HepG2 (cell line): ENCODE results near the gene PLCB1. TPM values are rescaled to one million over a fixed set of nuclear protein-coding genes. Genes with fewer than 3 reads are reported as not detected.
A peak's percentile ranks its signal among the peaks of the same experiment; 100 is the strongest.

Experiments
- AGO1 ChIP-seq: fragments of 200-400 bp; formaldehyde crosslinking; IDR thresholded peaks from 2 replicates; pipeline ENCODE4 v1.6.1; 2017; ENCODE audit warnings: mild to moderate bottlenecking, low read depth, low read length, moderate library complexity; ENCODE audit not compliant: poor library complexity, severe bottlenecking
- ATRX ChIP-seq: sonication (generic); formaldehyde crosslinking; IDR thresholded peaks from 2 replicates; pipeline ENCODE4 v1.4.0; 2020; ENCODE audit warnings: missing genetic modification reagents, borderline replicate concordance
- DPF2 ChIP-seq: sonication (generic); formaldehyde crosslinking; IDR thresholded peaks from 2 replicates; pipeline ENCODE4 v1.4.0; 2020; ENCODE audit warnings: mild to moderate bottlenecking, low read depth, missing genetic modification reagents, borderline replicate concordance
- ELF1 ChIP-seq: sonication (generic); formaldehyde crosslinking; IDR thresholded peaks from 2 replicates; pipeline ENCODE4 v1.4.0; 2020; ENCODE audit warnings: missing genetic modification reagents
- GPN1 ChIP-seq: sonication (generic); formaldehyde crosslinking; IDR thresholded peaks from 2 replicates; pipeline ENCODE4 v1.5.1; 2020; ENCODE audit warnings: missing genetic modification reagents, borderline replicate concordance
- JUNB ChIP-seq: sonication (generic); formaldehyde crosslinking; IDR thresholded peaks from 2 replicates; pipeline ENCODE4 v1.8.0; 2022; ENCODE audit warnings: missing genetic modification reagents, mild to moderate bottlenecking, borderline replicate concordance
- MEIS1 ChIP-seq: sonication (generic); formaldehyde crosslinking; IDR thresholded peaks from 2 replicates; pipeline ENCODE4 v1.9.0; 2021; ENCODE audit warnings: mild to moderate bottlenecking, missing genetic modification reagents, moderate library complexity, borderline replicate concordance
- SAP130 ChIP-seq: IDR thresholded peaks from 2 replicates; pipeline ENCODE4 v1.6.1; 2016; ENCODE audit warnings: low read depth
- SNAPC2 ChIP-seq: sonication (generic); formaldehyde crosslinking; IDR thresholded peaks from 2 replicates; pipeline ENCODE4 v1.8.1; 2022; ENCODE audit warnings: mild to moderate bottlenecking, missing genetic modification reagents
- ZBTB21 ChIP-seq: sonication (generic); formaldehyde crosslinking; IDR thresholded peaks from 2 replicates; pipeline ENCODE4 v1.4.0; 2020; ENCODE audit warnings: missing genetic modification reagents
- ZNF224 ChIP-seq: sonication (generic); formaldehyde crosslinking; IDR thresholded peaks from 2 replicates; pipeline ENCODE4 v1.5.0; 2020; ENCODE audit warnings: mild to moderate bottlenecking, missing genetic modification reagents
- ZNF576 ChIP-seq: sonication (generic); formaldehyde crosslinking; IDR thresholded peaks from 2 replicates; pipeline ENCODE4 v1.4.0; 2020; ENCODE audit warnings: mild to moderate bottlenecking, missing genetic modification reagents
- ZNF652 ChIP-seq: IDR thresholded peaks from 2 replicates; pipeline ENCODE4 v1.6.1; 2016; ENCODE audit warnings: low read depth, borderline replicate concordance
- polyA plus RNA-seq, 8 experiments: library from polyadenylated mRNA; depleted of rRNA in 3 of 8; stranded (reverse) in 7 of 8; unstranded in 1 of 8; fragments of >200 nt; fragmentation: Illumina TruSeq in 4 of 8; extraction: Trizol in 4 of 8; gene quantifications; 2 replicates each; pipeline versions ENCODE4 v1.2.1 to v1.2.3, GENCODE V29; 2011 to 2016; ENCODE audit warnings: low read depth in 4 of 8, missing spikeins in 1 of 8, mixed read lengths in 1 of 8; ENCODE audit not compliant: insufficient read depth in 1 of 8
- total RNA-seq, 5 experiments: library from RNA; depleted of rRNA; stranded (reverse); fragments of >200 nt; fragmentation: Illumina TruSeq; extraction: Trizol; gene quantifications; 2 replicates each; pipeline ENCODE4 v1.2.3, GENCODE V29; 2016; ENCODE audit warnings: low read depth in 1 of 5
- TF ChIP-seq, protein P1 (sequence below): sonication (generic); formaldehyde crosslinking; IDR thresholded peaks from 2 replicates; pipeline ENCODE4 v1.4.0; 2020; ENCODE audit warnings: missing genetic modification reagents, mild to moderate bottlenecking, borderline replicate concordance

PLCB1 gene
- total and polyA plus RNA-seq, 2 of the 13 experiments (the other 11 are each of a cell fraction or from before 2014, with no cell fraction given): 42.4 to 55.9 TPM

GRCh38 chr20:8250539-8251200, 118.6 kb downstream of the PLCB1 start (continued):
- TF ChIP-seq AGO1: no peak
- TF ChIP-seq JUNB (CRISPR knock-in tag): no peak; the same call in 1 of the 2 replicates
- peak; percentile 93 for TF ChIP-seq MEIS1 (CRISPR knock-in tag)
- TF ChIP-seq SAP130 (CRISPR knock-in tag): peak; percentile 89
- TF ChIP-seq ZNF224 (CRISPR knock-in tag): no peak
- TF ChIP-seq DPF2: peak; percentile 97
- peak; percentile 49; the same call in 1 of the 2 replicates for TF ChIP-seq ELF1 (CRISPR knock-in tag)
- TF ChIP-seq ZNF576: no peak
- peak; percentile 56; the same call in 1 of the 2 replicates for TF ChIP-seq ZNF652 (CRISPR knock-in tag)
- no peak for TF ChIP-seq GPN1 (CRISPR knock-in tag)
- peak; percentile 55; the same call in 1 of the 2 replicates for TF ChIP-seq ZBTB21 (CRISPR knock-in tag)
- TF ChIP-seq ATRX: no peak
- TF ChIP-seq, protein P1, sequence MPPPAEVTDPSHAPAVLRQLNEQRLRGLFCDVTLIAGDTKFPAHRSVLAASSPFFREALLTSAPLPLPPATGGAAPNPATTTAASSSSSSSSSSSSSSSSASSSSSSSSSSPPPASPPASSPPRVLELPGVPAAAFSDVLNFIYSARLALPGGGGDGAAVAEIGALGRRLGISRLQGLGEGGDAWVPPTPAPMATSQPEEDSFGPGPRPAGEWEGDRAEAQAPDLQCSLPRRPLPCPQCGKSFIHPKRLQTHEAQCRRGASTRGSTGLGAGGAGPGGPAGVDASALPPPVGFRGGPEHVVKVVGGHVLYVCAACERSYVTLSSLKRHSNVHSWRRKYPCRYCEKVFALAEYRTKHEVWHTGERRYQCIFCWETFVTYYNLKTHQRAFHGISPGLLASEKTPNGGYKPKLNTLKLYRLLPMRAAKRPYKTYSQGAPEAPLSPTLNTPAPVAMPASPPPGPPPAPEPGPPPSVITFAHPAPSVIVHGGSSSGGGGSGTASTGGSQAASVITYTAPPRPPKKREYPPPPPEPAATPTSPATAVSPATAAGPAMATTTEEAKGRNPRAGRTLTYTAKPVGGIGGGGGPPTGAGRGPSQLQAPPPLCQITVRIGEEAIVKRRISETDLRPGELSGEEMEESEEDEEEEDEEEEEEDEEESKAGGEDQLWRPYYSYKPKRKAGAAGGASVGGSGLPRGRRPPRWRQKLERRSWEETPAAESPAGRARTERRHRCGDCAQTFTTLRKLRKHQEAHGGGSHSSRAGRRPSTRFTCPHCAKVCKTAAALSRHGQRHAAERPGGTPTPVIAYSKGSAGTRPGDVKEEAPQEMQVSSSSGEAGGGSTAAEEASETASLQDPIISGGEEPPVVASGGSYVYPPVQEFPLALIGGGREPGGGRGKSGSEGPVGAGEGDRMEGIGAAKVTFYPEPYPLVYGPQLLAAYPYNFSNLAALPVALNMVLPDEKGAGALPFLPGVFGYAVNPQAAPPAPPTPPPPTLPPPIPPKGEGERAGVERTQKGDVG (CRISPR knock-in tag): no peak; the same call in 1 of the 2 replicates
- peak; percentile 85; the same call in 1 of the 2 replicates for TF ChIP-seq SNAPC2 (CRISPR knock-in tag)
- TF ChIP-seq, all 625 proteins: peak for 265
